Panc1 (cell line): ENCODE measurements around the gene RBMS1. TPM values are rescaled to one million over a fixed set of nuclear protein-coding genes. Genes with fewer than 3 reads are reported as not detected.

Source experiments
- ATAC-seq: fragments of 200-7000 bp; cut with Tn5 transposase; 2 replicates; pipeline ENCODE4 v1.9.1; 2020; ENCODE audit warnings: mild to moderate bottlenecking, moderate library complexity
- BruUV-seq: library from RNA; stranded (reverse); fragments of 400-500 nt; replicated peaks from 2 replicates; lab custom pipeline; 2021; lab: Mats Ljungman, UMichigan
- CTCF ChIA-PET: fragments of 300-600 bp; sonication (Branson Sonifier 250); formaldehyde crosslinking; loops from one replicate; lab custom pipeline; 2022; ENCODE audit warnings: antibody characterized with exemption; lab: Charles Lee
- POLR2A ChIA-PET: fragments of 300-600 bp; sonication (Branson Sonifier 250); formaldehyde crosslinking; loops from one replicate; lab custom pipeline; 2022; ENCODE audit warnings: antibody characterized with exemption; lab: Charles Lee
- DNase-seq: peaks from one replicate; pipeline ENCODE4 v3.0.0-alpha.2; 2010; ENCODE audit warnings: low read depth, low spot score
- H3K27ac ChIP-seq: 2 replicates; pipeline ENCODE4 v1.5.1; 2011; ENCODE audit warnings: mild to moderate bottlenecking, low read length, inconsistent platforms
- H3K27me3 ChIP-seq: fragments of 200-500 bp; sonication (Bioruptor generic); 2 replicates; pipeline ENCODE4 v1.6.0; 2014; ENCODE audit warnings: low read length, inconsistent platforms; ENCODE audit not compliant: control insufficient read depth, insufficient read depth
- H3K36me3 ChIP-seq: fragments of 200-500 bp; sonication (Bioruptor generic); 2 replicates; pipeline ENCODE4 v1.5.1; 2014; ENCODE audit warnings: inconsistent platforms, mild to moderate bottlenecking, low read length, moderate library complexity; ENCODE audit not compliant: control insufficient read depth, insufficient read depth
- H3K4me1 ChIP-seq: 2 replicates; pipeline ENCODE4 v1.5.1; 2011; ENCODE audit warnings: inconsistent platforms, mild to moderate bottlenecking, low read length, moderate library complexity; ENCODE audit not compliant: control insufficient read depth, insufficient read depth
- H3K4me3 ChIP-seq, 2 experiments: 2 replicates each; pipeline ENCODE4 v1.5.1; 2011 to 2012; ENCODE audit warnings: low read depth in 2 of 2, low read length in 2 of 2, mild to moderate bottlenecking in 2 of 2, inconsistent platforms in 1 of 2, moderate library complexity in 1 of 2
- H3K9me3 ChIP-seq: fragments of 200-500 bp; sonication (Bioruptor generic); 2 replicates; pipeline ENCODE4 v1.5.1; 2014; ENCODE audit warnings: low read depth, mild to moderate bottlenecking, inconsistent platforms, low read length, moderate library complexity; ENCODE audit not compliant: control insufficient read depth, insufficient read depth
- POLR2AphosphoS5 ChIP-seq: IDR thresholded peaks from 2 replicates; pipeline ENCODE4 v1.6.1; 2012; ENCODE audit warnings: mild to moderate bottlenecking, low read depth, low read length, moderate library complexity
- SIN3A ChIP-seq: IDR thresholded peaks from 2 replicates; pipeline ENCODE4 v1.6.1; 2012; ENCODE audit warnings: low read depth, mild to moderate bottlenecking, low read length, moderate library complexity, borderline replicate concordance; ENCODE audit not compliant: insufficient read depth
- TCF7L2 ChIP-seq: IDR thresholded peaks from 2 replicates; pipeline ENCODE4 v1.6.1; 2011; ENCODE audit warnings: mild to moderate bottlenecking, low read depth, low read length, inconsistent platforms
- in situ Hi-C: cut with HindIII; loops from 2 replicates; pipeline ENCODE4 v1.10.0; 2016; ENCODE audit warnings: low sequenced_read_pairs, low pct_unique_long_range_greater_than_20kb
- intact Hi-C: fragments of 100-400 bp; cut with micrococcal nuclease; formaldehyde crosslinking; loops from one replicate; pipeline ENCODE4 v1.10.0; 2022; ENCODE audit not compliant: unreplicated experiment
- total RNA-seq: library from RNA; stranded (reverse); gene quantifications from one replicate; pipeline ENCODE4 v1.2.1, GENCODE V29; 2021; ENCODE audit not compliant: unreplicated experiment
- TF ChIP-seq, protein P1 (sequence below): fragments of 450-650 bp; IDR thresholded peaks from 2 replicates; pipeline ENCODE4 v1.5.1; 2017; ENCODE audit warnings: mild to moderate bottlenecking
- TF ChIP-seq, protein P2 (sequence below), 2 experiments: IDR thresholded peaks; 2 replicates each; pipeline ENCODE4 v1.6.1; 2011 to 2012; ENCODE audit warnings: low read depth in 2 of 2, control low read depth in 1 of 2, low read length in 1 of 2, mild to moderate bottlenecking in 1 of 2, moderate library complexity in 1 of 2; ENCODE audit not compliant: insufficient read depth in 1 of 2

Gene RBMS1
- total RNA-seq, 1 experiment from 2014 or later, result 67.0 TPM

DNA sequence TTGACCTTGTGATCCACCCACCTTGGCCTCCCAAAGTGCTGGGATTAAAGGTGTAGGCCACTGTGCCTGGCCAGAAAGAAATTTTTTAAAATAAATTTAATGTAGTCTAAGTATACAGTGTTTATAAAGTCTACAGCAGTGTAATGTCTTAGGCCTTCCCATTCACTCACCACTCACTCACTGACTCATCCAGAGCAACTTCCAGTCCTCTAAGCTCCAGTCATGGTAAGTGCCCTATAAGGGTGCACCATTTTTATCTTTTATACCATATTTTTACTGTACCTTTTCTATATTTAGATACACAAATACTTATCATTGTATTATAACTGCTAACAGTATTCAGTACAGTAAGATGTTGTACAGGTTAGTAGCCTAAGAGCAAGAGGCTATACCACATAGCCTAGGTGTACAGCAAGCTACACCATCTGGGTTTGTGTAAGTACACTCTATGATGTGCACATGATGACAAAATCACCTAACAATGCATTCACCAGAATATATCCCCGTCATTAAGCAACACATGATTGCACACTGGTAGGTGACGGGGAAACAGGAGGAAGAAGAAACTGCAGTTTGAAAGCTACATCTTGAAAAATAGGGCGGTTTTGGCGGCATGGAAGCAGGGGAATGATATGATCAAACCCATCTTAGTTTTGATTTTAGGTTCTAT lies 188.4 kb downstream of the RBMS1 start:
- ChIA-PET CTCF (no interaction called here), POLR2A (no interaction called here)
- no peaks in the 10 kb centered on the region for H3K4me1 ChIP-seq
- H3K27ac ChIP-seq, result no peak overlapping the region
- H3K27me3 ChIP-seq, result no peaks in the 10 kb centered on the region
- H3K9me3 ChIP-seq, result no peaks in the 10 kb centered on the region; the same call in 1 of the 2 replicates
- DNase-seq (no peak), ATAC-seq (no peak)
- peaks cover 6% of the 10 kb centered on the region; the same call in 1 of the 2 replicates for H3K36me3 ChIP-seq
- no TSS peak for BruUV-seq
- H3K4me3 ChIP-seq, result no peak overlapping the region
- intact Hi-C loops, result no loop called here
- in situ Hi-C loops, result no loop called here
- TF ChIP-seq, protein P1, sequence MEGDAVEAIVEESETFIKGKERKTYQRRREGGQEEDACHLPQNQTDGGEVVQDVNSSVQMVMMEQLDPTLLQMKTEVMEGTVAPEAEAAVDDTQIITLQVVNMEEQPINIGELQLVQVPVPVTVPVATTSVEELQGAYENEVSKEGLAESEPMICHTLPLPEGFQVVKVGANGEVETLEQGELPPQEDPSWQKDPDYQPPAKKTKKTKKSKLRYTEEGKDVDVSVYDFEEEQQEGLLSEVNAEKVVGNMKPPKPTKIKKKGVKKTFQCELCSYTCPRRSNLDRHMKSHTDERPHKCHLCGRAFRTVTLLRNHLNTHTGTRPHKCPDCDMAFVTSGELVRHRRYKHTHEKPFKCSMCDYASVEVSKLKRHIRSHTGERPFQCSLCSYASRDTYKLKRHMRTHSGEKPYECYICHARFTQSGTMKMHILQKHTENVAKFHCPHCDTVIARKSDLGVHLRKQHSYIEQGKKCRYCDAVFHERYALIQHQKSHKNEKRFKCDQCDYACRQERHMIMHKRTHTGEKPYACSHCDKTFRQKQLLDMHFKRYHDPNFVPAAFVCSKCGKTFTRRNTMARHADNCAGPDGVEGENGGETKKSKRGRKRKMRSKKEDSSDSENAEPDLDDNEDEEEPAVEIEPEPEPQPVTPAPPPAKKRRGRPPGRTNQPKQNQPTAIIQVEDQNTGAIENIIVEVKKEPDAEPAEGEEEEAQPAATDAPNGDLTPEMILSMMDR, result no peak
- TF ChIP-seq SIN3A, result no peak
- no peak for TF ChIP-seq TCF7L2
- no peak for TF ChIP-seq POLR2AphosphoS5
- TF ChIP-seq, protein P2, sequence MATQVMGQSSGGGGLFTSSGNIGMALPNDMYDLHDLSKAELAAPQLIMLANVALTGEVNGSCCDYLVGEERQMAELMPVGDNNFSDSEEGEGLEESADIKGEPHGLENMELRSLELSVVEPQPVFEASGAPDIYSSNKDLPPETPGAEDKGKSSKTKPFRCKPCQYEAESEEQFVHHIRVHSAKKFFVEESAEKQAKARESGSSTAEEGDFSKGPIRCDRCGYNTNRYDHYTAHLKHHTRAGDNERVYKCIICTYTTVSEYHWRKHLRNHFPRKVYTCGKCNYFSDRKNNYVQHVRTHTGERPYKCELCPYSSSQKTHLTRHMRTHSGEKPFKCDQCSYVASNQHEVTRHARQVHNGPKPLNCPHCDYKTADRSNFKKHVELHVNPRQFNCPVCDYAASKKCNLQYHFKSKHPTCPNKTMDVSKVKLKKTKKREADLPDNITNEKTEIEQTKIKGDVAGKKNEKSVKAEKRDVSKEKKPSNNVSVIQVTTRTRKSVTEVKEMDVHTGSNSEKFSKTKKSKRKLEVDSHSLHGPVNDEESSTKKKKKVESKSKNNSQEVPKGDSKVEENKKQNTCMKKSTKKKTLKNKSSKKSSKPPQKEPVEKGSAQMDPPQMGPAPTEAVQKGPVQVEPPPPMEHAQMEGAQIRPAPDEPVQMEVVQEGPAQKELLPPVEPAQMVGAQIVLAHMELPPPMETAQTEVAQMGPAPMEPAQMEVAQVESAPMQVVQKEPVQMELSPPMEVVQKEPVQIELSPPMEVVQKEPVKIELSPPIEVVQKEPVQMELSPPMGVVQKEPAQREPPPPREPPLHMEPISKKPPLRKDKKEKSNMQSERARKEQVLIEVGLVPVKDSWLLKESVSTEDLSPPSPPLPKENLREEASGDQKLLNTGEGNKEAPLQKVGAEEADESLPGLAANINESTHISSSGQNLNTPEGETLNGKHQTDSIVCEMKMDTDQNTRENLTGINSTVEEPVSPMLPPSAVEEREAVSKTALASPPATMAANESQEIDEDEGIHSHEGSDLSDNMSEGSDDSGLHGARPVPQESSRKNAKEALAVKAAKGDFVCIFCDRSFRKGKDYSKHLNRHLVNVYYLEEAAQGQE (IDR thresholded peaks at IDR 0.05; ENCODE audit: insufficient read depth in 1 of 2, low read depth in 2 of 2, low read length in 1 of 2), result no peak

DNA sequence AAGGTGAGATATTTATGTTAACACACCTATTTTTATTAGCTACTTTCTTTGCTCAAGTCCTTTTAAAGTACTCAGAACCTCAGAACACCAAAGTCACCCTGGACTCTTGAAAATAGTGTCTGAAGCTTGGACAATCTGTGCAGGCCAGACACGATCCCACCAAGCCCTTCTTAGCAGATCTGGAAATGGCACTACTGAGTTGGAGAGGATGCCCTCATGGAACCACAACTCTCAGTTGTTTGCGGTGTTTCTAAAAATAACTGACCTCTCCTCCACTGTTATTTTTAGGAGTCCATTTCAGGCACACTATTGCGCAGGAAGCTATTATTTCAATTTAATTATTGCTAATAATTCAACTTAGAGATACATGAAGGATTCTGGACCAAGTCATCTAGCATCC lies 190.1 kb downstream of the RBMS1 start:
- Histone ChIP-seq H3K27me3 (no peaks in the 10 kb centered on the region), H3K4me1 (no peaks in the 10 kb centered on the region), H3K27ac (no peak overlapping the region), H3K9me3 (no peaks in the 10 kb centered on the region; the same call in 1 of the 2 replicates), H3K4me3 (no peak overlapping the region), H3K36me3 (peaks cover 8% of the 10 kb centered on the region; the same call in 1 of the 2 replicates)
- TF ChIP-seq, protein P2 (IDR thresholded peaks at IDR 0.05; ENCODE audit: insufficient read depth in 1 of 2, low read depth in 2 of 2, low read length in 1 of 2), result no peak
- TF ChIP-seq POLR2AphosphoS5, result no peak
- no peak for TF ChIP-seq SIN3A
- TF ChIP-seq, protein P1, result no peak
- no peak for TF ChIP-seq TCF7L2
- POLR2A ChIA-PET, result no interaction called here
- CTCF ChIA-PET, result no interaction called here
- no TSS peak for BruUV-seq
- intact Hi-C loops, result no loop called here
- no peak for DNase-seq
- in situ Hi-C loops, result no loop called here
- no peak for ATAC-seq
